K562 (cell line): Measurements from ENCODE around the gene PNPLA1. TPM values are rescaled to one million over a fixed set of nuclear protein-coding genes. Genes with fewer than 3 reads are reported as not detected.

Experiments
- ATAC-seq: fragments of 200-7000 bp; cut with Tn5 transposase; 3 replicates; pipeline ENCODE4 v1.9.1; 2020; ENCODE audit warnings: moderate library complexity
- BruUV-seq: library from RNA; stranded (reverse); fragments of 400-500 nt; replicated peaks from 2 replicates; lab custom pipeline; 2021; lab: Mats Ljungman, UMichigan
- CTCF ChIA-PET: fragments of 300-600 bp; formaldehyde crosslinking; extraction: SDS; loops from one replicate; lab custom pipeline; 2021; ENCODE audit warnings: low intra/inter-chr PET ratio; lab: Yijun Ruan, JAX
- POLR2A ChIA-PET: fragments of 300-600, 350-650 bp; sonication (Branson Sonifier 250); formaldehyde crosslinking; extraction: SDS; loops from one replicate; lab custom pipeline; 2021; ENCODE audit warnings: antibody characterized with exemption, inconsistent platforms; lab: Yijun Ruan, JAX
- DNase-seq, 4 experiments: peaks; one replicate each; pipeline versions ENCODE4 v3.0.0 to v3.0.0-alpha.2; 2011 to 2018; ENCODE audit warnings: low spot score in 3 of 4, mixed read lengths in 3 of 4; ENCODE audit errors: extremely low read depth in 1 of 4
- FAIRE-seq: peaks from 2 replicates; lab custom pipeline; 2011; peaks lifted over from hg19 to GRCh38; lab: Jason Lieb, UNC
- H2AFZ ChIP-seq: 2 replicates; pipeline ENCODE4 v1.6.0; 2011; ENCODE audit warnings: low read depth, low read length, control low read depth, inconsistent platforms
- H3K27ac ChIP-seq: fragments of 200-600 bp; 3 replicates; pipeline ENCODE4 v1.8.0; 2011; ENCODE audit warnings: low read depth, mild to moderate bottlenecking, control low read depth, inconsistent platforms, low read length, moderate library complexity, mixed read lengths; ENCODE audit errors: extremely low read depth
- H3K27me3 ChIP-seq, 2 experiments: fragments of 300-600 bp in 1 of 2; 2 replicates in 1 of 2; 3 replicates in 1 of 2; pipeline versions ENCODE4 v1.6.0 to v1.8.0; 2011; ENCODE audit warnings: inconsistent platforms in 2 of 2, low read length in 2 of 2, mild to moderate bottlenecking in 1 of 2, mixed read lengths in 1 of 2, moderate library complexity in 1 of 2; ENCODE audit not compliant: control insufficient read depth in 2 of 2, insufficient read depth in 2 of 2
- H3K36me3 ChIP-seq: fragments of 300-600 bp; 3 replicates; pipeline ENCODE4 v1.8.0; 2011; ENCODE audit warnings: mild to moderate bottlenecking, low read length, inconsistent platforms; ENCODE audit not compliant: control insufficient read depth, insufficient read depth
- H3K4me1 ChIP-seq, 2 experiments: fragments of 200-600 bp in 1 of 2; replicated peaks in 1 of 2; 2 replicates in 1 of 2; 3 replicates in 1 of 2; pipeline versions ENCODE4 v1.5.1 to v1.8.0; 2011; ENCODE audit warnings: inconsistent platforms in 2 of 2, low read length in 2 of 2, mild to moderate bottlenecking in 1 of 2, mixed read lengths in 1 of 2, moderate library complexity in 1 of 2; ENCODE audit not compliant: control insufficient read depth in 2 of 2, insufficient read depth in 2 of 2
- H3K4me2 ChIP-seq: 2 replicates; pipeline ENCODE4 v1.6.1; 2011; ENCODE audit warnings: low read length, control low read depth, inconsistent platforms, mixed read lengths; ENCODE audit not compliant: insufficient read depth
- H3K4me3 ChIP-seq: fragments of 200-600 bp; sonication (generic), shearing (Covaris generic); 2 replicates; pipeline ENCODE4 v1.5.1; 2016; ENCODE audit warnings: control low read depth, inconsistent platforms
- H3K79me2 ChIP-seq: fragments of 200-600 bp; 3 replicates; pipeline ENCODE4 v1.8.0; 2011; ENCODE audit warnings: low read length, inconsistent platforms; ENCODE audit not compliant: control insufficient read depth, insufficient read depth
- H3K9ac ChIP-seq, 2 experiments: 2 replicates each; pipeline versions ENCODE4 v1.6.0 to v1.6.1; 2011; ENCODE audit warnings: low read depth in 2 of 2, low read length in 2 of 2, control low read depth in 1 of 2, inconsistent platforms in 1 of 2, mild to moderate bottlenecking in 1 of 2, mixed read lengths in 1 of 2; ENCODE audit not compliant: insufficient read depth in 1 of 2
- H3K9me1 ChIP-seq: one replicate; pipeline ENCODE4 v1.6.0; 2011; ENCODE audit warnings: inconsistent platforms, mild to moderate bottlenecking, low read length, moderate library complexity; ENCODE audit not compliant: control insufficient read depth, insufficient read depth
- H3K9me3 ChIP-seq: replicated peaks from 2 replicates; pipeline ENCODE4 v1.5.1; 2011; ENCODE audit warnings: low read depth, low read length, inconsistent platforms; ENCODE audit not compliant: control insufficient read depth, insufficient read depth
- H4K20me1 ChIP-seq: replicated peaks from 2 replicates; pipeline ENCODE4 v1.6.1; 2011; ENCODE audit warnings: low read length, inconsistent platforms, mixed read lengths; ENCODE audit not compliant: control insufficient read depth, insufficient read depth
- ARID3B ChIP-seq: fragments of 250-450 bp; sonication (Bioruptor Pico); IDR thresholded peaks from 2 replicates; pipeline ENCODE4 v1.4.0; 2020; ENCODE audit warnings: borderline replicate concordance
- CHCHD3 ChIP-seq: fragments of 250-450 bp; sonication (Bioruptor Pico); IDR thresholded peaks from 2 replicates; pipeline ENCODE4 v2.1.2; 2022; ENCODE audit warnings: mild to moderate bottlenecking
- HDAC8 ChIP-seq: fragments of 450-650 bp; IDR thresholded peaks from 2 replicates; pipeline ENCODE4 v1.6.1; 2016; ENCODE audit warnings: mild to moderate bottlenecking, missing genetic modification characterization, moderate library complexity, missing compliant biosample characterization
- KLF10 ChIP-seq: fragments of 250-450 bp; sonication (Bioruptor Pico); IDR thresholded peaks from 2 replicates; pipeline ENCODE4 v1.6.1; 2021; ENCODE audit warnings: matching md5 sums
- RFX1 ChIP-seq: fragments of 450-650 bp; IDR thresholded peaks from 2 replicates; pipeline ENCODE4 v1.6.1; 2016; ENCODE audit warnings: mild to moderate bottlenecking, moderate library complexity
- SIN3A ChIP-seq, 2 experiments: fragments of 150-350 bp in 1 of 2; IDR thresholded peaks; 2 replicates each; pipeline ENCODE4 v1.6.1; 2011 to 2016; ENCODE audit warnings: borderline replicate concordance in 2 of 2, low read depth in 2 of 2, low read length in 2 of 2, mild to moderate bottlenecking in 2 of 2, moderate library complexity in 2 of 2; ENCODE audit not compliant: control insufficient read depth in 1 of 2
- TSC22D4 ChIP-seq: fragments of 450-650 bp; IDR thresholded peaks from 2 replicates; pipeline ENCODE4 v1.6.1; 2016; ENCODE audit warnings: missing genetic modification characterization, missing biosample characterization, control low read depth
- YY1 ChIP-seq, 3 experiments: IDR thresholded peaks; 2 replicates each; pipeline ENCODE4 v1.6.1; 2011; ENCODE audit warnings: low read length in 2 of 3, mild to moderate bottlenecking in 2 of 3, moderate library complexity in 2 of 3, borderline replicate concordance in 1 of 3, control low read depth in 1 of 3, low read depth in 1 of 3; ENCODE audit not compliant: insufficient read depth in 3 of 3, insufficient replicate concordance in 2 of 3, control insufficient read depth in 1 of 3, insufficient read length in 1 of 3; ENCODE audit errors: extremely low read depth in 1 of 3
- WGBS: fragments of 100-300 bp; shearing (Covaris generic); methylation state at CpG from one replicate; pipeline ENCODE4 v1.1.6; 2016; ENCODE audit warnings: low coverage, mixed read lengths; ENCODE audit not compliant: insufficient coverage; ENCODE audit errors: missing lambda C conversion rate; 5-methylcytosine and 5-hydroxymethylcytosine counted together
- in situ Hi-C: fragments of 300-500 bp; cut with MboI; formaldehyde crosslinking; loops from 4 replicates; pipeline ENCODE4 v1.15.0; 2018; ENCODE audit warnings: inconsistent platforms, mixed read lengths
- intact Hi-C: fragments of 100-400 bp; cut with micrococcal nuclease; formaldehyde crosslinking; loops from 2 replicates; pipeline ENCODE4 v1.14.2; 2022
- polyA plus RNA-seq, 8 experiments: library from polyadenylated mRNA; depleted of rRNA in 4 of 8; stranded (reverse) in 5 of 8; unstranded in 3 of 8; fragments of >200 nt; fragmentation: Nextera tagmentation in 2 of 8; fragmentation: Illumina TruSeq in 1 of 8; extraction: Ambion mirVana in 2 of 8; extraction: Trizol in 1 of 8; gene quantifications; 2 replicates each; pipeline versions ENCODE4 v1.2.1 to v1.2.3, GENCODE V29; 2011 to 2014; ENCODE audit warnings: inconsistent platforms in 1 of 8, missing spikeins in 1 of 8
- total RNA-seq, 7 experiments: library from RNA; depleted of rRNA in 6 of 7; stranded (reverse); fragments of >200 nt in 6 of 7; fragmentation: Illumina TruSeq in 2 of 7; extraction: Trizol in 2 of 7; gene quantifications; 2 replicates each; pipeline versions ENCODE4 v1.2.1 to v1.2.3, GENCODE V29; 2011 to 2021; ENCODE audit warnings: low replicate concordance in 1 of 7
- TF ChIP-seq, protein P1 (sequence below): fragments of 450-650 bp; IDR thresholded peaks from 2 replicates; pipeline ENCODE4 v1.6.1; 2016; ENCODE audit warnings: mild to moderate bottlenecking, moderate library complexity

The PNPLA1 gene
- total and polyA plus RNA-seq, 9 of the 15 experiments (the other 6 are each of a cell fraction or from before 2014, with no cell fraction given) = 0.04 to 0.27 (median 0.13) TPM; not detected in 2

GRCh38 chr6:36292170-36292569 is 22.3 kb downstream of the PNPLA1 start:
- DNase-seq (no peak), FAIRE-seq (no peak), ATAC-seq (no peak)
- no peaks in the 10 kb centered on the region for H3K36me3 ChIP-seq
- peaks cover 3% of the 10 kb centered on the region; the same call in 1 of the 2 replicates for H4K20me1 ChIP-seq
- H3K4me2 ChIP-seq = no peak overlapping the region
- ChIA-PET POLR2A (interaction anchor here (0.7 to 1.3 kb wide), 3 partner anchors 10 to 43 kb away, joined by 3 to 4 read pairs (median 3); no protein-coding TSS in a partner anchor), CTCF (no interaction called here)
- H3K4me3 ChIP-seq = no peak overlapping the region
- H2AFZ ChIP-seq = no peak overlapping the region
- in situ Hi-C loops (no loop called here), intact Hi-C loops (no loop called here)
- H3K9ac ChIP-seq = no peak overlapping the region
- WGBS = 70% methylated on average over 5 of the region's 6 CpGs
- no peaks in the 10 kb centered on the region for H3K79me2 ChIP-seq
- no TSS peak for BruUV-seq
- peaks cover 14 to 17% of the 10 kb centered on the region in 2 experiments for H3K4me1 ChIP-seq
- peaks cover 9 to 45% of the 10 kb centered on the region in 2 experiments for H3K27me3 ChIP-seq
- H3K27ac ChIP-seq = no peak overlapping the region
- H3K9me3 ChIP-seq = no peaks in the 10 kb centered on the region
- H3K9me1 ChIP-seq = no peaks in the 10 kb centered on the region
- TF ChIP-seq CHCHD3 (no peak), YY1 (IDR thresholded peaks at IDR 0.05; ENCODE audit: borderline replicate concordance in 1 of 3, control insufficient read depth in 1 of 3, extremely low read depth in 1 of 3, insufficient read depth in 3 of 3, insufficient read length in 1 of 3, insufficient replicate concordance in 2 of 3, low read depth in 1 of 3, low read length in 2 of 3) (no peak), SIN3A (IDR thresholded peaks at IDR 0.05; ENCODE audit: borderline replicate concordance in 2 of 2, control insufficient read depth in 1 of 2, low read depth in 2 of 2, low read length in 2 of 2) (no peak), ARID3B (CRISPR knock-in tag) (no peak), KLF10 (CRISPR knock-in tag) (no peak), RFX1 (no peak), HDAC8 (tag) (no peak), TSC22D4 (tag) (no peak)
- TF ChIP-seq, protein P1, sequence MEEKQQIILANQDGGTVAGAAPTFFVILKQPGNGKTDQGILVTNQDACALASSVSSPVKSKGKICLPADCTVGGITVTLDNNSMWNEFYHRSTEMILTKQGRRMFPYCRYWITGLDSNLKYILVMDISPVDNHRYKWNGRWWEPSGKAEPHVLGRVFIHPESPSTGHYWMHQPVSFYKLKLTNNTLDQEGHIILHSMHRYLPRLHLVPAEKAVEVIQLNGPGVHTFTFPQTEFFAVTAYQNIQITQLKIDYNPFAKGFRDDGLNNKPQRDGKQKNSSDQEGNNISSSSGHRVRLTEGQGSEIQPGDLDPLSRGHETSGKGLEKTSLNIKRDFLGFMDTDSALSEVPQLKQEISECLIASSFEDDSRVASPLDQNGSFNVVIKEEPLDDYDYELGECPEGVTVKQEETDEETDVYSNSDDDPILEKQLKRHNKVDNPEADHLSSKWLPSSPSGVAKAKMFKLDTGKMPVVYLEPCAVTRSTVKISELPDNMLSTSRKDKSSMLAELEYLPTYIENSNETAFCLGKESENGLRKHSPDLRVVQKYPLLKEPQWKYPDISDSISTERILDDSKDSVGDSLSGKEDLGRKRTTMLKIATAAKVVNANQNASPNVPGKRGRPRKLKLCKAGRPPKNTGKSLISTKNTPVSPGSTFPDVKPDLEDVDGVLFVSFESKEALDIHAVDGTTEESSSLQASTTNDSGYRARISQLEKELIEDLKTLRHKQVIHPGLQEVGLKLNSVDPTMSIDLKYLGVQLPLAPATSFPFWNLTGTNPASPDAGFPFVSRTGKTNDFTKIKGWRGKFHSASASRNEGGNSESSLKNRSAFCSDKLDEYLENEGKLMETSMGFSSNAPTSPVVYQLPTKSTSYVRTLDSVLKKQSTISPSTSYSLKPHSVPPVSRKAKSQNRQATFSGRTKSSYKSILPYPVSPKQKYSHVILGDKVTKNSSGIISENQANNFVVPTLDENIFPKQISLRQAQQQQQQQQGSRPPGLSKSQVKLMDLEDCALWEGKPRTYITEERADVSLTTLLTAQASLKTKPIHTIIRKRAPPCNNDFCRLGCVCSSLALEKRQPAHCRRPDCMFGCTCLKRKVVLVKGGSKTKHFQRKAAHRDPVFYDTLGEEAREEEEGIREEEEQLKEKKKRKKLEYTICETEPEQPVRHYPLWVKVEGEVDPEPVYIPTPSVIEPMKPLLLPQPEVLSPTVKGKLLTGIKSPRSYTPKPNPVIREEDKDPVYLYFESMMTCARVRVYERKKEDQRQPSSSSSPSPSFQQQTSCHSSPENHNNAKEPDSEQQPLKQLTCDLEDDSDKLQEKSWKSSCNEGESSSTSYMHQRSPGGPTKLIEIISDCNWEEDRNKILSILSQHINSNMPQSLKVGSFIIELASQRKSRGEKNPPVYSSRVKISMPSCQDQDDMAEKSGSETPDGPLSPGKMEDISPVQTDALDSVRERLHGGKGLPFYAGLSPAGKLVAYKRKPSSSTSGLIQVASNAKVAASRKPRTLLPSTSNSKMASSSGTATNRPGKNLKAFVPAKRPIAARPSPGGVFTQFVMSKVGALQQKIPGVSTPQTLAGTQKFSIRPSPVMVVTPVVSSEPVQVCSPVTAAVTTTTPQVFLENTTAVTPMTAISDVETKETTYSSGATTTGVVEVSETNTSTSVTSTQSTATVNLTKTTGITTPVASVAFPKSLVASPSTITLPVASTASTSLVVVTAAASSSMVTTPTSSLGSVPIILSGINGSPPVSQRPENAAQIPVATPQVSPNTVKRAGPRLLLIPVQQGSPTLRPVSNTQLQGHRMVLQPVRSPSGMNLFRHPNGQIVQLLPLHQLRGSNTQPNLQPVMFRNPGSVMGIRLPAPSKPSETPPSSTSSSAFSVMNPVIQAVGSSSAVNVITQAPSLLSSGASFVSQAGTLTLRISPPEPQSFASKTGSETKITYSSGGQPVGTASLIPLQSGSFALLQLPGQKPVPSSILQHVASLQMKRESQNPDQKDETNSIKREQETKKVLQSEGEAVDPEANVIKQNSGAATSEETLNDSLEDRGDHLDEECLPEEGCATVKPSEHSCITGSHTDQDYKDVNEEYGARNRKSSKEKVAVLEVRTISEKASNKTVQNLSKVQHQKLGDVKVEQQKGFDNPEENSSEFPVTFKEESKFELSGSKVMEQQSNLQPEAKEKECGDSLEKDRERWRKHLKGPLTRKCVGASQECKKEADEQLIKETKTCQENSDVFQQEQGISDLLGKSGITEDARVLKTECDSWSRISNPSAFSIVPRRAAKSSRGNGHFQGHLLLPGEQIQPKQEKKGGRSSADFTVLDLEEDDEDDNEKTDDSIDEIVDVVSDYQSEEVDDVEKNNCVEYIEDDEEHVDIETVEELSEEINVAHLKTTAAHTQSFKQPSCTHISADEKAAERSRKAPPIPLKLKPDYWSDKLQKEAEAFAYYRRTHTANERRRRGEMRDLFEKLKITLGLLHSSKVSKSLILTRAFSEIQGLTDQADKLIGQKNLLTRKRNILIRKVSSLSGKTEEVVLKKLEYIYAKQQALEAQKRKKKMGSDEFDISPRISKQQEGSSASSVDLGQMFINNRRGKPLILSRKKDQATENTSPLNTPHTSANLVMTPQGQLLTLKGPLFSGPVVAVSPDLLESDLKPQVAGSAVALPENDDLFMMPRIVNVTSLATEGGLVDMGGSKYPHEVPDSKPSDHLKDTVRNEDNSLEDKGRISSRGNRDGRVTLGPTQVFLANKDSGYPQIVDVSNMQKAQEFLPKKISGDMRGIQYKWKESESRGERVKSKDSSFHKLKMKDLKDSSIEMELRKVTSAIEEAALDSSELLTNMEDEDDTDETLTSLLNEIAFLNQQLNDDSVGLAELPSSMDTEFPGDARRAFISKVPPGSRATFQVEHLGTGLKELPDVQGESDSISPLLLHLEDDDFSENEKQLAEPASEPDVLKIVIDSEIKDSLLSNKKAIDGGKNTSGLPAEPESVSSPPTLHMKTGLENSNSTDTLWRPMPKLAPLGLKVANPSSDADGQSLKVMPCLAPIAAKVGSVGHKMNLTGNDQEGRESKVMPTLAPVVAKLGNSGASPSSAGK = no peak
